ENCODE data around the gene GPR153. TPM values are rescaled to one million over a fixed set of nuclear protein-coding genes. Genes with fewer than 3 reads are reported as not detected.

Gene GPR153
- total RNA-seq, 1 experiment from 2014 or later = 1.9 TPM

DNA sequence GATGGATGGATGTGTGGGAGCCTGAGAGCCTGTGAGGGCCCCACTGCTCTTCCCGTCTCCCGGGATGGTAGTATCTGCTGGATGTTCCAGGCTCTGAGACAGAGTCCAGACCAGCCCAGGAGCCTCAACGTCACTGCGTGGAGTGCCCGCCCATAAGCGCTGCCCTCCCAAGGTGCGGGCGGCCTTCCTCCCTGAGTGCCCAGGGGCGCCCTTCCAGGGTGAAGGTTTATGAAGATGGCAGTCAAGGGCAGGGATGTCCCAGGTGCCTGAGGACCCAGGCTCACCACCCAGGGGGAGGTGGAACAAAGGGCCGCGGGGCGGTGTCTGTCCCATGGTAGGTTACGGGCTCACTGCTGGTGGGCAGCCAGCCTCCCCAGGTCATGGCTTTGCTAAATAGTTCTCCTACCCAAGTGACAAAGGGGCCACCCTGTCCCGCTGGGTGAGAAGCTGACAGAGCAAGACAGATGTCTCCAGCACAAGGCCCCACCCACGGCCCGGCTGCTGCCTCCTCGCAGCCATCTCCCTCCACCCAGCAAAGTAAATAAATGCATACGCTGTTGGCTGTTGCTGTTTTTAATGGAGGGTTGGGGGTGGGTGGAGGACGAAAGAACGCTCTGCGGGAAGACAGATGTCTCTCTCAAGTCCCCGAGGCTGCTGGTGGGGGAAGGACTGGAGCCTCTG lies 9.0 kb upstream of the GPR153 start:
- no peak for DNase-seq (ENCODE audit: low spot score)

DNA sequence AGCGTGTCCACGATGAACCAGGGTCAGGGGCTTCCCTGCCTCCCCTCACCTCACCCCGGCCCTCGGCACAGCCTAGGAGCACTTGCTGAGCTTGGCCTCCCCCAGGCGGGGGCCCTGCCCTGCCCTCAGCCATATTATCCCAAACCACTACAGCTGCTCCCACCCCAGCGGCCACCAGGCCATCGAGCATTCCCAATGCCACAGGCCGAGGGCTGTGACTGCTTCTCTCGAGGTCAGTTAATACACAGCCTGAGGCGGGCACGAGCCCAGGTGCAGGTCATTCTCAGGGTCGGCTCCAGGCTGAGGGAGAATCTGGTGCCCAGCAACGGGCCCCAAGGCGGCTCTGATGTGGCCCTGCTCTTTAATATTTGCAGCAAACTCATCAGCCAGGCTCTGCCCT lies 8.4 kb upstream of the GPR153 start:
- no peak for DNase-seq (ENCODE audit: low spot score)

DNA sequence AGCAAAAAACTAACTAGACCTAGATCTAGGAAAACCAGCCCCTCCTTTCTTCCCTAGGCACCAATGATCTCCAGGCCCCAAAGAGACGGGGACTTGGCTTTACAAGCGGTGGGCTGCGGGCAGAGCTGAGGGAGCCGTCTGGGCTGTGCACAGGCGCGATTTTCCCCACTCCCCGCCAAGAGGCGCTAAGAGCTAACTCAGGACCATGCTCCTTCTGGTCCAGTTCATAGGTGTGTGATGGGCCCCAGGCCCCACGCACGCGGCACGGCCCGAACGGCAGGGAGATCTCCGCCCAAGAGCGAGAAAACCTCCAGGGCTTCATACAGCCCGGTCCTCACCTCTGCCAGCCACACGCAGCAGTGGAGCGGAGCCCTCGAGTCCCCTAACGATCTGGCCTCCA lies 7.5 kb upstream of the GPR153 start:
- no peak for DNase-seq (ENCODE audit: low spot score)

DNA sequence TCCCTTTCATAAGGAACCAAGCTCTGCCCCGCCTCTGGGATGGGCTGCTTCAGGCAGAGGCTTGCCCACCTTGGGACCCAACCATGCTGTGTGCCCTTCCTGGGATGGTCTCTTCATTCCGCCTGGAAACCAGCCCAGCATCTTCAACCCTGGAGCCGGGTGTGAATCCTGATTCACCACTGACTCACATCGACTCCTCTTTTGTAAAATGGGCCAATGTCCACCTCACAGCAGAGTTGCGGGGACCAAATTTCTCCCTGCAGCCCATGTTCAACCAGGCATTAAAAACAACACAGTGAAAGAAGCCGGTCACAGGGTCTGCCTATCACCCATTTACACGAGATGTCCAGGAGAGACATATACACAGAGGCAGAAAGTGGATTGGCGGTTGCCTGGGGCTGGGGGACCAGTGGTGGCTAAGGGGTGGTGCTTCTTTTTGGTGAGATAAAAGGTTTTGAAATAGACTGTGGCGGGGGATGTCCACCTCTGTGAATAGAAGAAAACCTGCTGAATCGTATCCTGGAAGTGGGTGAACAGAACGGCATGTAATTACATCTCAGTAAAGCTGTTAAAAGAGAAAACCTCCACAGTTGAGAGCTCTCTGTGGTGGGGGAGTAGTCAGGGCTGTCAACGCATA lies 6.9 kb upstream of the GPR153 start:
- no peak for DNase-seq (ENCODE audit: low spot score)

DNA sequence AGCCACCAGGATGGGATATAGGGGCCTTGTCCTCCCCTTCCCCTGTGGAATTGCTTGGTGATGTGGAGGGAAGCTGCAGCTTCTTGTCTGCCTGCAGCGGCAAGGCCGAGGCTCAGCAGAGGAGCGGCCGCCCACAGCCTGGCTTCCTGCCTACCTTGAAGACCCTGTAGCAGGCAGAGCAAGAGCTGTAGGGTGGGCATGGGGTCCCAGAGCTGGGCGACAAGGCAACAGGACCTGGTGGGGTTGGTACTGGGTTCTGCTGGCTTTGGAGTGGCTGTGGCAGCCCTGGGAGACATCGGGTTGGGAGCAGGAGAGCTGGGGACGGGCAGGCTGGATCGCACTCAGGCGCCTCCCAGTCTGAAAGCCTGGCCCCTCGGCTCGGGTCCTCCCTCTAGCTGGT lies 5.7 kb upstream of the GPR153 start:
- DNase-seq (ENCODE audit: low spot score) = no peak

DNA sequence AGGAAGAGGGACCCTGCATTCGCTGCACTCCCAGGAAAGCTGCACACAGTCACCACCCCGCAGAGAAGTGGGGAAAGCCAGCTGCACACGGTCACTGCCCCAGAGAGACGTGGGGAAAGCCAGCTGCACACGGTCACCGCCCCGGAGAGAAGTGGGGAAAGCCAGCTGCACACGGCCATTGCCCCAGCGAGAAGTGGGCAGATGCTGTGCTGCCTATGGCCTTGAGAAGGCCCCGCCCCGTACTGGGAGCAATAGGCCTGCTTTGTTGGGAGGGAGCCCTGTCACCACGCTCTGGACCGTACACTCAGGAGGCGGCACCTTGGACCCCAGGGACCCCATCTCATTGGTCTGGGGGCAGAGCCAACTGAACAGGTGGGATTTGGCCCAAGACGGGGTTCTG lies 4.3 kb upstream of the GPR153 start:
- no peak for DNase-seq (ENCODE audit: low spot score)

DNA sequence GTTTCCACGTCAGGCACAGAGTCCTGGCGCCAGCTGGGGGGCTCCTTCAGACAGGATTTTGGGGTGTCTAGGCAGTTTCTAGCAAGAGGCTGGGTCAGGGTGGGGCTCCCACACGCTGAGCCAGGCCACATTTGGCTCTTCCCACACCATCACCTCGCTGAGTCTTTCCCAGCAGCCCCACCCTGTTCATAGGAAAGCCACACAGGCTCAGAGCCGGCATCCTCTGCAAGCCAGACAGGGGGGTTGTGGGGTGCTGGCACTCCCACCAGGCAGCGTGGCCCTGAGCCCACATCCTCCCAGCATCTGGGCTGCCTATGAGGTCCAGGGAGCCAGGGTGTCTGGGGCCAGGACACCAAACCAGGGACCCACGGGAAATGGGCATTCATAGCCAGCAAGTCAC lies 2.8 kb upstream of the GPR153 start:
- DNase-seq (ENCODE audit: low spot score) = no peak

DNA sequence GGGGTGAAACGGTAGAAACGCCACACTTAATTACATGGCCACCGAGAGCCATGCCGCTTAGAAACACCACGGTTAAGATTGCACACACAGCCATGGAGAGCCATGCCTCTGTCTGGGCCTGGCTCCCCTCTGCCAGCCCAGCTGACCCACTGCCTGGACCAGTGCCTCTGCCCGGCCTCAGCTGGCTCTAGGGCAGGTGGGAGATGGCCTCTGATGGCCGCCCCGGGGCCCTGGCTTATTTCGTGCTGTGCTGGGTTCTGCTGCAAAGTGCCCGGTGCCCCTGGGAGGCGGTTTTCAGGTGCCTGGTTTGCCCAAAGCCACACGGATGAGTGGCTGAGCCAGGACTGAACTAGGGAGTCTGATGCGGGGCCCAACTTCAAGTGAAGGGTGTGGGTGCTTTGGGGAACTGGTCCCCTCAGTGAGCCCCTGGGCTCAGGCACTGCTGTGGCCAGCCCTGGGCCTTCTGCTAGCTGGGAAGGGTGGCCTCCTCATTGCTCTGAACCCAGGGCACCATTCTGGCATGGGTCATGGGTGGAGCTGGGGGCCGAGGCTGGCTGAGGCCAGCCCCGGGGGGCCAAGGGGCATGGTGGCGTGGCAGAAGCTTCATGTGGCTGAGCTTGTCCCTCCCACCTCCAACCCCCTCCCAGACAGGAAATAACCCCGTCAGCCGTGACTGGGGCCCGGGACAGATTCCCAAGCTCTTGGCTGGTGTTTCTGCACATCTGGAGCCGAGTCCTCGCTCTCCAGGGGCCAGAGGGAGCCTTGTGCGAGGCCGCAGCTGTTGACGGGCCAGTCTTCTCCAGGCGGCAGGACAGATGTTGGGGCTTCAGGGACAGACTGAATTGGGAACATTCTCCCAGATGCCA lies 1.9 kb upstream of the GPR153 start:
- DNase-seq (ENCODE audit: low spot score) = no peak

DNA sequence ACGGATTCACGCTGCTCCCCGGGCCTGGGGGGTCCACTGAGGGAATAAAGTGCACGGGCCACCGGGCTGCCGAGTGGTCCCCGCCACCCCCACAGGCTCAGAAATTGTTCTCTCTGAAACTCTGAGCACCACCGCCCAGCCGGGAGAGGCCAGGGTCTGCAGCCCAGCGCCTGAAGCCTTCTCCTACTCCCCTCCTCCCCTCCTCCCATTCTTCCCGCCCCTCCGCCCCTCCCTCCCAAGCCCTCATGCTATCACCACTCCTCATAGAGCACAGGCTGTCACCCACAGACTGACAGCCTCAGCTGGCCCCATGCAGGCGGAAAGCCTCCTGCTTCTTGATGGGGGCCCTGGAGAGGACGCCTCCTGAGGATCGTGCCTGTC lies 707 bp upstream of the GPR153 start:
- no peak for DNase-seq (ENCODE audit: low spot score)

DNA sequence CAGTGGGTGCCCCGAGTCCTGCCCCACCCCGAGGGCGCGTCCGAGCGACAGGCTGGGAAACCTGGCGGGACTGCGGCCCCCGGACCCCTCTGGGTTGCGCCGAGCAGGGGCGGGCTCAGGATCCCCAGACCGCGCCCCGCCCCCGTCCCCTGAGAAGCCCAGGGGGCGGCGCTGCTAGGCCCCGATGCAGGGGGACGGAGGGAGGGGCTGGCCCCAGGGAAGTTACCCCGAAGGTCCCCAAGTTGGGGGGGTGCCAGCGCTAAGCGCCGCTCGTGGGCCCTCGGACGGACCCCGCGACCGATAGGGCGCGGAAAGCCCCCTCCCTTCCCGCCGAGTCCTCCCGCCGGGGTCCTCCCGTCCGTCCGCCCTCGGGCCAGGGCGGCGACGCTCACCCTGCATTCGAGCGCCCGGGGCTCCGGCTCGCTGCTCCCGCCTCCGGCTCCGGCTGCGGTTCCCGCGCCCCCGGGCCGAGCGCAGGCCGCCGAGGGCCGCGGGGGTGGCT lies 414 bp downstream of the GPR153 start:
- DNase-seq (ENCODE audit: low spot score) = no peak

DNA sequence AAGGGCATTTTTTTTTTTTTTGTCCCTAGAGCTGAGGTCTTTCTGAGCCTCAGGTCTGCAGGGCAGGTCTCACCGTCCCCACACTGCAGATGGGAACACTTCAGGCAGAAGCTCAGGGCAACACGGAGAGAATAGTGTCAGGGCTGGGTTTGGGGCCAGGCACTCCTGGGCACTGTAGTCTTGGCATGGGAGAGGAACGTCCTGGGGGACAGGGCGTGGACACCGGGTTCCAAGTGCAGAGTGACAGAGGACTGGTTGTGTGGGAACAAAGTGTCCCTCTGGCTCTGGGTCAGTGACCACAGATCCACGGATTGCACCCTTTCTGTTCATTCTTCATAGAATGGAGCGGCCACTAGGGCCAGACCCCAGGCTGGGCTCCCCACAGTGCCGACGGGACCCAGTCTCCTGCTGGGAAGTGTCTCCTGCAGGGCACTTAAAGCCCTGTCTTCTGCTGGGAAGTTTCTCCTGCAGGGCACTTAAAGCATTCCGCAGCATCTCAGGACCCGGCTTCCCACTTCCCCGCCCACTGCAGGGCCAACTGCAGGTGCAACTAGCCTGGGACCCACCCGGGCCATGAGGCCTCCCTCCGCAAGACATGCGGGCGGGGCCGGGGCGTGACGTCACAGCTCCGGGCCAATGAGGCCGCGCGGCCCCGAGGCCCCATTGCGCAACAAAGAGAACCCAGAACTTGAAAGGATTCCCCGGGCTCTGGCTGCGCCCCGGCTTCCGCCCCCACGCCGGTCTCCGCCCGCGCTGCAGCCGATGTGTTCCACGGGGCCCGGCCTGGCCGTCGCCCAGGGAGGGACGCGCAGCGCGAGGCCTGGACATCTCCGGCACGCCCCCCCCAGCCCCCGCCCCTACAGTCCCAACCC lies 1.2 kb downstream of the GPR153 start:
- DNase-seq (ENCODE audit: low spot score) = peak; percentile 33

DNA sequence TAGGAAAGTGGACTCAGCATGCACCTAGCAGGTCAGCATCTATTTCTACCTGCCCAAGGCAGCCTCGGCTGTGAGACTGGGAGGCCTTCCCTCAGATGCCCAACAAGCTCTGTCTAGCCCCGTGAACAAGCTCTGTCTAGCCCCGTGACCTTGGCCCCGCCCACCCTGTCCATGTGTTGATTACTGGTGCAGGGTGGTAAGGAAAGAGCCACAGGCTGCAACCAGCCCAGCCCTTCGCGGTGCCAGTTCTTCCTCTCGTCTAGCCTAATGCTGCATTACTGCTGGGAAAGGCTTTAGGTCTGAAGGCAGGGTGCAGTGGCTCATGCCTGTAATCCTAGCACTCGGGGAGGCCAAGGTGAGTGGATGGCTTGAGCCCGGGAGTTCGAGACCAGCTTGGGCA lies 2.2 kb downstream of the GPR153 start:
- no peak for DNase-seq (ENCODE audit: low spot score)

DNA sequence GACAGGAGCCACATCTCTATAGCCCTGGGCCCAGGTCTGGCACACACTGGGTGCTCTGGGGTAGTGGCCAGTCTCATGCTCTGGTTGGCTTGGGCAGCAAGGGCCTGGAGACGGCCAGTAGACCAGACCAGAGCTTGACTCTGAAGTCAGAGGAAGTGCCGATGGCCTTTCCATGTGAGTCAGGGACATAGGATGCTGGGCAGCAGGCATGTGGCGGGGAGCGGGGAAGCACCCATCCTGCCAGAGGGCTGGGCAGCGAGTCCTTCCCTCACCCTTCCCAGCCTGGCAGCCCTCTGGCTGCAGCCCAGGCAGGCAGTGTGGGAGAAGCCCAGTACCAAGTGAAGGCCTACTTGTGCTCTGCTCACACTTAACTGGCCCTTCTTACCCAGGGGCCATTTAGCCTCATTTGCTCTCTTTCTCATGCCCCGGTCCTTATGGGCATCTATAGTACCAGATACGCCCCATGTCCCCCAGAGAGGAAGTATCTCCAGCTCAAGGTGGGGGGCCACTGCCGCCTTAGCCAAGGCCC lies 3.3 kb downstream of the GPR153 start:
- no peak for DNase-seq (ENCODE audit: low spot score)

DNA sequence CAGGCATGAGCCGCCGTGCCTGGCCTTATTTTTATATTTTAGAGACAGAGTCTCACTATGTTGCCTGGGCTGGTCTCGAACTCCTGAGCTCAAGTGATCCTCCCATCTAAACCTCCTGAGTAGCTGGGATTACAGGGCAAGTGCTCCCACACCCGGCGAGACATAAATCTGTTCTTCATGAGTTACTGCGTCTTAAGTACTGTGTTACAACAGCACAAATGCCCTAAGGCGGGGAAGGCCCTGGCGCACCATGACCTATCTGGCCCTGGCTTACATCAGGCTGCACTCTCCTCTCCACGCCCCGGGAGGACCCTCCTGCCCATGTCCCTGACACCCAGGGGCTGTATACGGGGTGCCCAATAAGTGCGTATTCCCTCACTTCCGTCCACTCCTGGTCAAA lies 4.3 kb downstream of the GPR153 start:
- DNase-seq (ENCODE audit: low spot score) = no peak

DNA sequence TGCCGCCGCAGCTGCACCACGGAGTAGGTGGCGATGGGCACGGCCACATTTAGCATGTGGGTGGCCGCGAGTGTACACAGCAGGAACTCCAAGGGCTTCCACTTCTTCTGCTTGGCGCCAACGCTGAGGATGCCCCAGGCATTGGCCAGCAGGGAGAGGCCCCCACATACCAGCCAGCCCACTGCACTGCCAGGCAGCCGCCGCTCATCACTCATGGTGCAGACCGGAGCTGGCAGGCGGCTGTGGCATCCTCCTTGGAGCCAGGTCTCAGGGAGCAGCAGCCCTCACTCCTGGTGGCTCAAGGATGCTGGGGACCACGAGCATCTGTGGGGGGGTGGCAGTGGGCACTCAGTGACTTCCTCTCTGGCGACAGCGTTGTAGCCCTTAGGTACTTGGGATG lies 6.2 kb downstream of the GPR153 start:
- DNase-seq (ENCODE audit: low spot score) = no peak

DNA sequence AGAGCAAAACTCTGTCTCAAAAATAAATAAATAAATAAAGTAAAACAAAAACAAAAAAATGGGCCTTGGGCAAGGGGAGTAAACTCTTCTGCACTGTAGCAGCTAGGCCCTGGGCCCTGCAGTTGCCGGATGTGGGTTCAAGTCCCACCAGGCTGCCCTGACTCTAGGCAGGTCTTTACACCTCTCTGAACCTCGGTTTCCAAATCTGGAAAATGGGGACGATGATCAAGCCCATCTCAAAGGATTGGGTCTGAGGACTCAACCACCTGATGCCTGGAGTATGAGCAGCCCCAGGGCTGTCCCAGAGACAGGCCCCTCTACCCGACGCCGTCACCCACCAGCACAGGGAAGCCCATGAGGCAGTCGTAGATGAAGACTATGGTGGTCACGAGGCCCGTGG lies 7.5 kb downstream of the GPR153 start:
- DNase-seq (ENCODE audit: low spot score) = no peak

DNA sequence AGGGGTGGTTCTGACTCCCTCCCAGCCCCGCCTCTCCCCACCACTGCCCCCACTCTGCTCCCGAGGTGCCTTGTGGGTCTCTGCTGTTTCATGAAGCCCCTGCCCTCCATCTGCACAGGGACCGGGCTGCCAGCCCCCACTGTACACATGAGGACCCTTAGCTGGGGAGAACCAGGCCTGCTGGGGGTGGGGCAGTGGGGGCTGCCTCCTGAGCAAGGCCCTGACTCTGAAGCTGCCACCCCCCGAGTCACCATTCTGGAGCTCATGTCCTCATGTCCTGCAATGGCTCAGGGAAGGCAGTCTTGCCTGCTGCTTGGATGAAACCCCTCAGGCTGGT lies 8.6 kb downstream of the GPR153 start:
- DNase-seq (ENCODE audit: low spot score) = no peak

DNA sequence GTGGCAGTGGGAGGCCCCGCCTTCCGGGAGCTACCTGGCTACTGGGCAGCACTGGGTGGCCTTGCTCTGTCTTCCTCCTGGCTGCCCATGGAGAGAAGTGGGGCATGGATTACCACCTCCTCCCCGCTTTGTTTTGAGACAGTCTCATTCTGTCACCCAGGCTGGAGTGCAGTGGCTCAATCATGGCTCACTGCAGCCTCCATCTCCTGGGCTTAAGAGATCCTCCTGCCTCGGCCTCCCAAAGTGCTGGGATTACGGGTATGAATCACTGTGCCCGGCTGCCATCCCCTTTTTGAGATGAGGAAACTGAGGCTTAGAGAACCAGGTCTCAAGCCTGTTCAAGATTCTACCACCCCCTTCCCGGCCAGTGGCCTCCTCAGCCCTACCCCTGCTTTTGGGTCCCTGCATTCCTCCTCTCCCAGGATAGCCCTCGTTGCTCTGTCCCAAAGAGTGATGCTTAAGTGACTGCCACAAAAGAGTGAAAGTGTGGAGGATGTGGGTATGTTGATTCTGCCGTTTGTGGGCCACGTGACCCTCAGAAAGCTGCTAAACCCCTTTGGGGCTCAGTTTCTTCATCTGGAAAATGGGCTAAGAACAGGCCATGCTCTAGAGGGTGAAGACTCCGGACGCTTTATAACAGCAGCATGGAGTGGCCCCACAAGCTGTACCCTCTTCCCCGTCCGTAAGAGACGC lies 9.1 kb downstream of the GPR153 start:
- no peak for DNase-seq (ENCODE audit: low spot score)

DNA sequence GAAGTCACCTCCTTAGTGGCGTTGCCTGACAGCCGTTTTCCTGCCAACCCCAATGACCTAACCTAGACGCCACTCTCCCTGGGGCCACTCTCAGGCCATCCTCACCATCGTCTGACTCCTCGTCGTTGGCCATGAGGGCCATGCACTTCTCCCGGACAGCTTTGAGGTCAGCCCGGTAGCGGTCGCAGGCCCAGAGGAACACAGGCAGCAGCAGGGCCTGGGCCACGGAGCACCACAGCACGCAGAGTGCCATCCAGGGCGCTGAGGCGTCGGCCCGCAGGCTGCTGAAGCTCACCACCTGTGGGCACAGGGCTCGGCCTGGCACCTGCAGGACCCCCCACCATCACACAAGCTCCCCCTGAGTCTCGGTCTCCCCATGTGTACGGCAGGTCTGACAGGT lies 9.7 kb downstream of the GPR153 start:
- DNase-seq (ENCODE audit: low spot score) = no peak

DNA sequence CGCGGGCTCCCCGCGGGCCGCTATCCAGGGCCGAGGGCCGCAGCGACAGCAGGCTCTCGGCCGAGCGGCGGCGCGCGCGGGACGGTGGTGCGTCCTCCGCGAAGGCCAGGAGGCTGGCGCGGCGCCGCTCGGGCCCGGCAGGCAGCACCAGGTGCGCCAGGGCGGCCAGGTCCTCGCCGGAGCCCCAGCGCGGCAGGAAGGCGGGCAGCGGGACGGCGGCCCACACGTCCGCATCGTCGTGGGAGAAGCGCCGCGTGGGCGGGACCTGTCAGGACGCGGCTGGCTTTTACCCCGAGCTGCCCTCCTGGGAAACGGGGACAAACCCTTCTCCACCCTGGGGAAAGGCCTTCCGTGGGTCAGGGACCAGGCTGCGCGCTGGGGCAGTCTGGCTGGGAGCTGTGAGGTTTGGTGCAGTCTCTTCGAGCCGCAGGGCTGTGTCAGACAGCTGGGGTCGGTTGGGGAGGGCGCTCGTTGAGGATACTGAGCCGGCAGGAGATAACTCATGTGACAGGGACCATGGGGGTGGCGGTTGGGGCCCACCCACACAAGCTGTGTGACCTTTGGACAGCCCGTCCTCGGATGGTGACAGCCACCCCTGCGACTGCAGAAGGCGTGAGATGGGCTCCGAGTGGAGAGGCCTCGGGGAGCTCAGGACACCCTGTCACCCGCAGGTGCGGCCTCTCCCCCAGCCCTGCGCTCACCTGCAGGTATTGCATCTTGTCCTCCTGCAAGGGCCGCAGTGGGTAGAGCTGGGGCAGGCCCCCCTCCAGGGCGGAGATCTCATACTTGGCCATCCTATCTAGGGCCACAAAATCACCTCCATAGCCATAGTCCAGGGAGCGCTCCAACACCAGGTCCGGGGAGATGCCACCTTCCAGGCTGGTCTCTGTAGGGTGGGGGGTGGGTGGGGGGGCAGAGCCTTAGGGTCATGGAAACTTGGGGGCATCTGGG lies 10.9 kb downstream of the GPR153 start:
- no peak for DNase-seq (ENCODE audit: low spot score)

Data from H4 (cell line).